ENCODE results near the gene PER3. TPM values are rescaled to one million over a fixed set of nuclear protein-coding genes. Genes with fewer than 3 reads are reported as not detected.

Gene PER3
- total and polyA plus RNA-seq, 4 donors: 3.3 to 21.0 (median 6.2) TPM

DNA sequence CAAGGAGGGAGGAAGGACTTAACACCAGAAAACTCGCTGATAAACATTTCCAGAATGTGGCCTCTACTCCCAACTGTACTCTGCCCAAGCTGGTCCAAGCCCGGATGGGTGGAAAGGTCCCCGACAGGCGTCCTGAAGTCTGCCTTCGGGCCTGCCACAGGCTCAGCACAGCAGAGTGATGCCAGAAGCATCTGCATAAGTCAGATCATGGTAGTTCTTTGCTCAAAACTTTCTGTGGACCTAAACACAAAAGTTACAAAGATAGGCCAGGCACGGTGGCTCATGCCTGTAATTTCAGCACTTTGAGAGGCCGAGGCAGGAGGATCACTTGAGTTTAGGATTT is 69.6 kb downstream of the PER3 start:
- Histone ChIP-seq H3K36me3 (ENCODE audit: control insufficient read depth in 4 of 4, insufficient read depth in 3 of 4, low read depth in 1 of 4, low read length in 3 of 4) (no peaks in the 10 kb centered on the region), H3K4me1 (ENCODE audit: control insufficient read depth in 4 of 4, insufficient read depth in 4 of 4, low read length in 3 of 4) (no peaks in the 10 kb centered on the region), H3K27me3 (ENCODE audit: control insufficient read depth in 4 of 4, insufficient read depth in 4 of 4, low read length in 3 of 4) (no peaks in the 10 kb centered on the region), H3K9me3 (ENCODE audit: control insufficient read depth in 4 of 4, low read length in 3 of 4) (no peaks in the 10 kb centered on the region), H3K4me3 (ENCODE audit: low read depth in 1 of 3, low read length in 3 of 3) (no peak overlapping the region), H3K9ac (ENCODE audit: low read depth in 1 of 2, low read length in 2 of 2) (no peak overlapping the region), H3K27ac (ENCODE audit: low read depth in 1 of 2, low read length in 2 of 2) (no peak overlapping the region)
- TF ChIP-seq, protein P1, sequence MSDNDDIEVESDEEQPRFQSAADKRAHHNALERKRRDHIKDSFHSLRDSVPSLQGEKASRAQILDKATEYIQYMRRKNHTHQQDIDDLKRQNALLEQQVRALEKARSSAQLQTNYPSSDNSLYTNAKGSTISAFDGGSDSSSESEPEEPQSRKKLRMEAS (IDR thresholded peaks at IDR 0.05): no peak
- TF ChIP-seq, protein P2, sequence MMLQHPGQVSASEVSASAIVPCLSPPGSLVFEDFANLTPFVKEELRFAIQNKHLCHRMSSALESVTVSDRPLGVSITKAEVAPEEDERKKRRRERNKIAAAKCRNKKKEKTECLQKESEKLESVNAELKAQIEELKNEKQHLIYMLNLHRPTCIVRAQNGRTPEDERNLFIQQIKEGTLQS (IDR thresholded peaks at IDR 0.05): no peak
- TF ChIP-seq YY1 (IDR thresholded peaks at IDR 0.05) (no peak), HNF4A (conservative IDR thresholded peaks at IDR 0.05) (no peak), FOXA2 (IDR thresholded peaks at IDR 0.05) (no peak), SP1 (IDR thresholded peaks at IDR 0.05) (no peak), TAF1 (conservative IDR thresholded peaks at IDR 0.05) (no peak), NR2F2 (IDR thresholded peaks at IDR 0.05) (no peak), RAD21 (IDR thresholded peaks at IDR 0.05) (no peak), GABPA (IDR thresholded peaks at IDR 0.05 in 1 of 2, conservative IDR thresholded peaks at IDR 0.05 in 1 of 2) (no peak), FOXA1 (IDR thresholded peaks at IDR 0.05) (no peak), EGR1 (IDR thresholded peaks at IDR 0.05; ENCODE audit: low read depth in 2 of 2) (no peak), JUND (IDR thresholded peaks at IDR 0.05) (no peak), RXRA (IDR thresholded peaks at IDR 0.05) (no peak), HNF4G (IDR thresholded peaks at IDR 0.05) (no peak)
- TF ChIP-seq, protein P3, sequence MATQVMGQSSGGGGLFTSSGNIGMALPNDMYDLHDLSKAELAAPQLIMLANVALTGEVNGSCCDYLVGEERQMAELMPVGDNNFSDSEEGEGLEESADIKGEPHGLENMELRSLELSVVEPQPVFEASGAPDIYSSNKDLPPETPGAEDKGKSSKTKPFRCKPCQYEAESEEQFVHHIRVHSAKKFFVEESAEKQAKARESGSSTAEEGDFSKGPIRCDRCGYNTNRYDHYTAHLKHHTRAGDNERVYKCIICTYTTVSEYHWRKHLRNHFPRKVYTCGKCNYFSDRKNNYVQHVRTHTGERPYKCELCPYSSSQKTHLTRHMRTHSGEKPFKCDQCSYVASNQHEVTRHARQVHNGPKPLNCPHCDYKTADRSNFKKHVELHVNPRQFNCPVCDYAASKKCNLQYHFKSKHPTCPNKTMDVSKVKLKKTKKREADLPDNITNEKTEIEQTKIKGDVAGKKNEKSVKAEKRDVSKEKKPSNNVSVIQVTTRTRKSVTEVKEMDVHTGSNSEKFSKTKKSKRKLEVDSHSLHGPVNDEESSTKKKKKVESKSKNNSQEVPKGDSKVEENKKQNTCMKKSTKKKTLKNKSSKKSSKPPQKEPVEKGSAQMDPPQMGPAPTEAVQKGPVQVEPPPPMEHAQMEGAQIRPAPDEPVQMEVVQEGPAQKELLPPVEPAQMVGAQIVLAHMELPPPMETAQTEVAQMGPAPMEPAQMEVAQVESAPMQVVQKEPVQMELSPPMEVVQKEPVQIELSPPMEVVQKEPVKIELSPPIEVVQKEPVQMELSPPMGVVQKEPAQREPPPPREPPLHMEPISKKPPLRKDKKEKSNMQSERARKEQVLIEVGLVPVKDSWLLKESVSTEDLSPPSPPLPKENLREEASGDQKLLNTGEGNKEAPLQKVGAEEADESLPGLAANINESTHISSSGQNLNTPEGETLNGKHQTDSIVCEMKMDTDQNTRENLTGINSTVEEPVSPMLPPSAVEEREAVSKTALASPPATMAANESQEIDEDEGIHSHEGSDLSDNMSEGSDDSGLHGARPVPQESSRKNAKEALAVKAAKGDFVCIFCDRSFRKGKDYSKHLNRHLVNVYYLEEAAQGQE (IDR thresholded peaks at IDR 0.05): no peak
- TF ChIP-seq, protein P4, sequence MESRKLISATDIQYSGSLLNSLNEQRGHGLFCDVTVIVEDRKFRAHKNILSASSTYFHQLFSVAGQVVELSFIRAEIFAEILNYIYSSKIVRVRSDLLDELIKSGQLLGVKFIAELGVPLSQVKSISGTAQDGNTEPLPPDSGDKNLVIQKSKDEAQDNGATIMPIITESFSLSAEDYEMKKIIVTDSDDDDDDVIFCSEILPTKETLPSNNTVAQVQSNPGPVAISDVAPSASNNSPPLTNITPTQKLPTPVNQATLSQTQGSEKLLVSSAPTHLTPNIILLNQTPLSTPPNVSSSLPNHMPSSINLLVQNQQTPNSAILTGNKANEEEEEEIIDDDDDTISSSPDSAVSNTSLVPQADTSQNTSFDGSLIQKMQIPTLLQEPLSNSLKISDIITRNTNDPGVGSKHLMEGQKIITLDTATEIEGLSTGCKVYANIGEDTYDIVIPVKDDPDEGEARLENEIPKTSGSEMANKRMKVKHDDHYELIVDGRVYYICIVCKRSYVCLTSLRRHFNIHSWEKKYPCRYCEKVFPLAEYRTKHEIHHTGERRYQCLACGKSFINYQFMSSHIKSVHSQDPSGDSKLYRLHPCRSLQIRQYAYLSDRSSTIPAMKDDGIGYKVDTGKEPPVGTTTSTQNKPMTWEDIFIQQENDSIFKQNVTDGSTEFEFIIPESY (IDR thresholded peaks at IDR 0.05): no peak
- TF ChIP-seq, protein P5, sequence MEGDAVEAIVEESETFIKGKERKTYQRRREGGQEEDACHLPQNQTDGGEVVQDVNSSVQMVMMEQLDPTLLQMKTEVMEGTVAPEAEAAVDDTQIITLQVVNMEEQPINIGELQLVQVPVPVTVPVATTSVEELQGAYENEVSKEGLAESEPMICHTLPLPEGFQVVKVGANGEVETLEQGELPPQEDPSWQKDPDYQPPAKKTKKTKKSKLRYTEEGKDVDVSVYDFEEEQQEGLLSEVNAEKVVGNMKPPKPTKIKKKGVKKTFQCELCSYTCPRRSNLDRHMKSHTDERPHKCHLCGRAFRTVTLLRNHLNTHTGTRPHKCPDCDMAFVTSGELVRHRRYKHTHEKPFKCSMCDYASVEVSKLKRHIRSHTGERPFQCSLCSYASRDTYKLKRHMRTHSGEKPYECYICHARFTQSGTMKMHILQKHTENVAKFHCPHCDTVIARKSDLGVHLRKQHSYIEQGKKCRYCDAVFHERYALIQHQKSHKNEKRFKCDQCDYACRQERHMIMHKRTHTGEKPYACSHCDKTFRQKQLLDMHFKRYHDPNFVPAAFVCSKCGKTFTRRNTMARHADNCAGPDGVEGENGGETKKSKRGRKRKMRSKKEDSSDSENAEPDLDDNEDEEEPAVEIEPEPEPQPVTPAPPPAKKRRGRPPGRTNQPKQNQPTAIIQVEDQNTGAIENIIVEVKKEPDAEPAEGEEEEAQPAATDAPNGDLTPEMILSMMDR (IDR thresholded peaks at IDR 0.05; ENCODE audit: low read depth, low read length, missing input control): no peak
- DNase-seq (ENCODE audit: low spot score): no peak
- 73% methylated on average over 7 of the region's 7 CpGs for WGBS
